NB4 (cell line): ENCODE measurements around the gene ANKZF1.

Source experiments
- MYC ChIP-seq: IDR thresholded peaks from 2 replicates; pipeline ENCODE4 v1.6.1; 2011; ENCODE audit warnings: low read depth, low read length
- POLR2A ChIP-seq: IDR thresholded peaks from 2 replicates; pipeline ENCODE4 v1.6.1; 2011; ENCODE audit warnings: mild to moderate bottlenecking; ENCODE audit not compliant: insufficient read length; ENCODE audit errors: extremely low read depth
- TF ChIP-seq, protein P1 (sequence below): IDR thresholded peaks from one replicate; pipeline ENCODE4 v1.5.1; 2012; ENCODE audit warnings: low read depth, low read length
- TF ChIP-seq, protein P2 (sequence below): IDR thresholded peaks from 2 replicates; pipeline ENCODE4 v1.6.1; 2011; ENCODE audit warnings: low read depth, low read length

DNA sequence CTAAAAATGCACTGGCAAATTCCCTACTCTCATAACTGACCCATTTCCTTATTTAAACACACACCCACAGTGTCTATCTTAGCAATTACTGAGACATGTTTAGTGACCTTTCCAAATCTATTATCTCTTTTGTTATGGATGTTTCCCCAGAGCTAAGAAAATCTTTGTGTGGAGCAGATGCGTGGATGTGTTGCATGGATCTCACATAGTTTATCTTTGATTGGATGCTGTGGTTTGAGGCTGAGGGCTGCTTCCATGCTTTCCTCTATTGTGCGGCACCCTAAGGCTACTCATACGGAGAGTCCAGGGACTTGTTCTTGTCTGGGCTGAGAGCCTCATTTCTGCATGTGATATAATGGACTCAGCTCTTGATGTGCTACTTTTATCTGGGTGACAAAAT lies 4.7 kb downstream of the ANKZF1 start:
- TF ChIP-seq, protein P1, sequence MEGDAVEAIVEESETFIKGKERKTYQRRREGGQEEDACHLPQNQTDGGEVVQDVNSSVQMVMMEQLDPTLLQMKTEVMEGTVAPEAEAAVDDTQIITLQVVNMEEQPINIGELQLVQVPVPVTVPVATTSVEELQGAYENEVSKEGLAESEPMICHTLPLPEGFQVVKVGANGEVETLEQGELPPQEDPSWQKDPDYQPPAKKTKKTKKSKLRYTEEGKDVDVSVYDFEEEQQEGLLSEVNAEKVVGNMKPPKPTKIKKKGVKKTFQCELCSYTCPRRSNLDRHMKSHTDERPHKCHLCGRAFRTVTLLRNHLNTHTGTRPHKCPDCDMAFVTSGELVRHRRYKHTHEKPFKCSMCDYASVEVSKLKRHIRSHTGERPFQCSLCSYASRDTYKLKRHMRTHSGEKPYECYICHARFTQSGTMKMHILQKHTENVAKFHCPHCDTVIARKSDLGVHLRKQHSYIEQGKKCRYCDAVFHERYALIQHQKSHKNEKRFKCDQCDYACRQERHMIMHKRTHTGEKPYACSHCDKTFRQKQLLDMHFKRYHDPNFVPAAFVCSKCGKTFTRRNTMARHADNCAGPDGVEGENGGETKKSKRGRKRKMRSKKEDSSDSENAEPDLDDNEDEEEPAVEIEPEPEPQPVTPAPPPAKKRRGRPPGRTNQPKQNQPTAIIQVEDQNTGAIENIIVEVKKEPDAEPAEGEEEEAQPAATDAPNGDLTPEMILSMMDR = no peak
- TF ChIP-seq POLR2A = no peak
- TF ChIP-seq, protein P2, sequence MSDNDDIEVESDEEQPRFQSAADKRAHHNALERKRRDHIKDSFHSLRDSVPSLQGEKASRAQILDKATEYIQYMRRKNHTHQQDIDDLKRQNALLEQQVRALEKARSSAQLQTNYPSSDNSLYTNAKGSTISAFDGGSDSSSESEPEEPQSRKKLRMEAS = no peak
- no peak for TF ChIP-seq MYC
